Smooth muscle cell (in vitro differentiated cells): ENCODE results near the gene TMEM117. TPM values are rescaled to one million over a fixed set of nuclear protein-coding genes. Genes with fewer than 3 reads are reported as not detected.

Experiments used
- DNase-seq: peaks from one replicate; lab custom pipeline; 2025; ENCODE audit not compliant: unreplicated experiment; lab: John Stamatoyannopoulos, UW
- H2AFZ ChIP-seq: fragments of 200-600 bp; sonication (generic); 2 replicates; pipeline ENCODE4 v1.6.0; 2016; ENCODE audit warnings: antibody characterized with exemption, low read depth, mild to moderate bottlenecking
- H3F3A ChIP-seq: fragments of 200-600 bp; sonication (generic); 2 replicates; pipeline ENCODE4 v1.6.0; 2017; ENCODE audit warnings: antibody characterized with exemption, low read depth
- H3K27ac ChIP-seq: fragments of 200-600 bp; sonication (generic); 2 replicates; pipeline ENCODE4 v1.5.1; 2016; ENCODE audit warnings: low read depth, mild to moderate bottlenecking
- H3K27me3 ChIP-seq: fragments of 200-600 bp; sonication (generic); 2 replicates; pipeline ENCODE4 v1.6.1; 2016; ENCODE audit warnings: low read depth, mild to moderate bottlenecking
- H3K36me3 ChIP-seq: fragments of 200-600 bp; sonication (generic); 2 replicates; pipeline ENCODE4 v1.5.1; 2016; ENCODE audit warnings: low read depth
- H3K4me1 ChIP-seq: fragments of 200-600 bp; sonication (generic); 2 replicates; pipeline ENCODE4 v1.5.1; 2016; ENCODE audit warnings: low read depth
- H3K4me2 ChIP-seq: fragments of 200-600 bp; sonication (generic); 2 replicates; pipeline ENCODE4 v1.6.0; 2016; ENCODE audit warnings: mild to moderate bottlenecking
- H3K4me3 ChIP-seq: fragments of 200-600 bp; sonication (generic); 2 replicates; pipeline ENCODE4 v1.5.1; 2016; ENCODE audit warnings: mild to moderate bottlenecking
- H3K79me2 ChIP-seq: fragments of 200-600 bp; sonication (generic); 2 replicates; pipeline ENCODE4 v1.6.0; 2016; ENCODE audit warnings: low read depth, mild to moderate bottlenecking
- H3K9ac ChIP-seq: fragments of 200-600 bp; sonication (generic); 2 replicates; pipeline ENCODE4 v1.6.0; 2016; ENCODE audit warnings: low read depth
- H3K9me3 ChIP-seq: fragments of 200-600 bp; sonication (generic); replicated peaks from 2 replicates; pipeline ENCODE4 v1.5.1; 2016; ENCODE audit warnings: low read depth
- H4K20me1 ChIP-seq: fragments of 200-600 bp; sonication (generic); 2 replicates; pipeline ENCODE4 v1.6.0; 2016; ENCODE audit warnings: low read depth
- WGBS: methylation state at CpG from one replicate; pipeline ENCODE4 v1.1.7; 2016; ENCODE audit warnings: low lambda C conversion rate; 5-methylcytosine and 5-hydroxymethylcytosine counted together
- polyA plus RNA-seq: library from polyadenylated mRNA; unstranded; fragments of >200 nt; fragmentation: Nextera tagmentation; extraction: Ambion mirVana; gene quantifications from 2 replicates; pipeline ENCODE4 v1.2.1, GENCODE V29; 2016
- total RNA-seq: library from RNA; depleted of rRNA; stranded (reverse); fragments of >200 nt; gene quantifications from 2 replicates; pipeline ENCODE4 v1.2.3, GENCODE V29; 2014
- TF ChIP-seq, protein P1 (sequence below): fragments of 200-600 bp; sonication (generic); IDR thresholded peaks from 2 replicates; pipeline ENCODE4 v1.5.1; 2017; ENCODE audit warnings: borderline replicate concordance, mild to moderate bottlenecking, antibody characterized with exemption; ENCODE audit not compliant: insufficient read depth, poor library complexity, severe bottlenecking

The TMEM117 gene
- total and polyA plus RNA-seq, 2 experiments from 2014 or later, result 13.0 to 38.9 TPM

DNA sequence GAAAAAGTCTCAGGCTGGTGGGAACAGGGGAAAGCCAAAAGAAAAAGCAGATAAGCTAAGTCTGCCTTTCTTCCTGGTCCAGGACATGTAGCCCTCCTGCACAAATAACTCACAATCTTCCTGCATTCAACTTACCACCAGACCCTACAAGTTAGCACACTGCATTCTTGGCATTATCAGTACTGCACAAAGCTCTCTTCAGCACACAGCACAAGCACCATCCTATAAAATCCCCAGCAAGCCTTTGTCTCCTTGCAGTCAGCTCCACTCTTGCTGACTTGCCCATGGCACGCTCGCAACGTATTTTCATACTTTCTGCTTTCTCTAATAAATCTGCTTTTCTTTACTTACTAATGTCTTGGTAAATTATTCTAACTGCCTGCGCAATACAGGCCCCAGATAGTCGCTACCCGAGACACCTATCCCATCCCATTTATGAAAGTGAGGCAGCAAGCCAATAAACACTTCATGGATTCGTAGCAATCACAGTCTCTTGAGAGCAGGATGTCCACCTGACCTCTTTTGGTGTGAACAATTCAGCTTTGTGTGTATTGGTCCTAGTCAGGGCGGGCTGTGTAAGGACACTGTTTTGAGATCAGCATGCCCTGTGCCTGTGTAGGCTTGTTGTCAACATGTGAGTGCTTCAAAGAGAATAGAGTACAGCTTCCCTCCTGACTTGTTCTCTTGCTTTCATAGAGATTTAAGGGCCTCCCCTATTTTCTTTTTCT is 49.0 kb downstream of the TMEM117 start:
- Histone ChIP-seq H2AFZ (peak overlapping the region; percentile 30), H3K27ac (no peak overlapping the region), H3K4me3 (no peak overlapping the region), H3K79me2 (no peaks in the 10 kb centered on the region), H3K27me3 (no peaks in the 10 kb centered on the region), H3K4me2 (peak overlapping the region; percentile 20), H3K9me3 (no peaks in the 10 kb centered on the region), H3K36me3 (no peaks in the 10 kb centered on the region), H4K20me1 (no peaks in the 10 kb centered on the region), H3K4me1 (peaks cover 8% of the 10 kb centered on the region), H3K9ac (no peak overlapping the region), H3F3A (peaks cover 4% of the 10 kb centered on the region)
- 71% methylated on average over 8 of the region's 8 CpGs for WGBS
- no peak for DNase-seq
- TF ChIP-seq, protein P1, sequence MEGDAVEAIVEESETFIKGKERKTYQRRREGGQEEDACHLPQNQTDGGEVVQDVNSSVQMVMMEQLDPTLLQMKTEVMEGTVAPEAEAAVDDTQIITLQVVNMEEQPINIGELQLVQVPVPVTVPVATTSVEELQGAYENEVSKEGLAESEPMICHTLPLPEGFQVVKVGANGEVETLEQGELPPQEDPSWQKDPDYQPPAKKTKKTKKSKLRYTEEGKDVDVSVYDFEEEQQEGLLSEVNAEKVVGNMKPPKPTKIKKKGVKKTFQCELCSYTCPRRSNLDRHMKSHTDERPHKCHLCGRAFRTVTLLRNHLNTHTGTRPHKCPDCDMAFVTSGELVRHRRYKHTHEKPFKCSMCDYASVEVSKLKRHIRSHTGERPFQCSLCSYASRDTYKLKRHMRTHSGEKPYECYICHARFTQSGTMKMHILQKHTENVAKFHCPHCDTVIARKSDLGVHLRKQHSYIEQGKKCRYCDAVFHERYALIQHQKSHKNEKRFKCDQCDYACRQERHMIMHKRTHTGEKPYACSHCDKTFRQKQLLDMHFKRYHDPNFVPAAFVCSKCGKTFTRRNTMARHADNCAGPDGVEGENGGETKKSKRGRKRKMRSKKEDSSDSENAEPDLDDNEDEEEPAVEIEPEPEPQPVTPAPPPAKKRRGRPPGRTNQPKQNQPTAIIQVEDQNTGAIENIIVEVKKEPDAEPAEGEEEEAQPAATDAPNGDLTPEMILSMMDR, result no peak

GRCh38 chr12:43887397-43887796 is 51.5 kb downstream of the TMEM117 start:
- Histone ChIP-seq H3K27ac (no peak overlapping the region), H3K79me2 (no peaks in the 10 kb centered on the region)
- 91% methylated on average over 2 of the region's 2 CpGs for WGBS

GRCh38 chr12:43891856-43892574 is 56.1 kb downstream of the TMEM117 start:
- no peak for DNase-seq
- no peaks in the 10 kb centered on the region for H4K20me1 ChIP-seq
- H3K4me3 ChIP-seq, result no peak overlapping the region
- TF ChIP-seq, protein P1, result no peak
- no peaks in the 10 kb centered on the region for H3K36me3 ChIP-seq
- no peak overlapping the region for H2AFZ ChIP-seq
- H3K4me1 ChIP-seq, result no peaks in the 10 kb centered on the region
- H3K4me2 ChIP-seq, result no peak overlapping the region
- no peaks in the 10 kb centered on the region for H3K27me3 ChIP-seq
- no peak overlapping the region for H3K27ac ChIP-seq
- H3K9ac ChIP-seq, result no peak overlapping the region
- no peaks in the 10 kb centered on the region for H3K9me3 ChIP-seq
- peaks cover 4% of the 10 kb centered on the region for H3K79me2 ChIP-seq
- 89% methylated on average over 3 of the region's 3 CpGs for WGBS
- H3F3A ChIP-seq, result no peaks in the 10 kb centered on the region

More at GRCh38 chr12:43887397-43887796, 51.5 kb downstream of the TMEM117 start:
- no peaks in the 10 kb centered on the region for H3F3A ChIP-seq
- H4K20me1 ChIP-seq, result no peaks in the 10 kb centered on the region
- no peak overlapping the region for H3K9ac ChIP-seq
- no peaks in the 10 kb centered on the region for H3K27me3 ChIP-seq
- no peak overlapping the region for H3K4me3 ChIP-seq
- H3K4me2 ChIP-seq, result no peak overlapping the region
- DNase-seq, result no peak
- peaks cover 8% of the 10 kb centered on the region for H3K4me1 ChIP-seq
- H3K9me3 ChIP-seq, result no peaks in the 10 kb centered on the region
- no peaks in the 10 kb centered on the region for H3K36me3 ChIP-seq
- H2AFZ ChIP-seq, result no peak overlapping the region
- TF ChIP-seq, protein P1, result no peak
